ENCODE results near the gene GRIN3A. TPM values are rescaled to one million over a fixed set of nuclear protein-coding genes. Genes with fewer than 3 reads are reported as not detected.
A peak's percentile ranks its signal among the peaks of the same experiment; 100 is the strongest.

The GRIN3A gene
- total and polyA plus RNA-seq, 4 donors, result 0.02 to 0.11 (median 0.07) TPM

DNA sequence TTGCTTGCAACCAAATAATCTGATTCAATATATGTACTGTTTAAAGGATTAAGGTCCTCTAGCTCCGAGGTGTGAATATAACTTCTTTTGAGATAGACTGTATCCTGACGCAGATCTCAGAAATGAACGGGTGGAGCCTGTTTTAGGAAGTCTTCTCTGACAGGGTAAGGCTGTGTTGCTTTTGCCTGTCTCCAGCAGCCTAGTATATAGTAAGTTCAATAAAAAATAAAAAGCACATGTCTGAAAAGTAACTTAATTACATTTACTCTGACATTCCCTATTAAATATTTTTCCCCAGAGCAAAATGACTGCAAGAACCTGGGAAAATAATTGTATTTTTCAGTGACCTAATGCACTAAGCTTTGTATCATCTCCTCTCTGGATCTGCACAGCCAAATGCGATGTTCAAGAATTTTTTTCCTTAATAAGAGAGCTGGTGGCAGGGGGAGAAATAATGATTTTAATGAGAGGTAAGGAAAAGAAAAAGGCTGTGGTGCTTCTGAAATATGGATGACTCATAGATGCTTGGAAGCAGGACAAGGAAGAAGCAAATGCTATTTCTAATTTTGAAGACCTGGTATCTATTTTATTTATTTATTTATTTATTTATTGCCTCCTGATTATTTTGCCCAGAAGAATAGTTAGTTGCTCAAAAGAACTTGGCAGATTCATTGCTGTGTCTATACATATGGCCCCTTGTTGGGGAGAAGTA is 151.0 kb downstream of the GRIN3A start:
- DNase-seq, result no peak
- 88 to 89% methylated on average over 4 of the region's 4 CpGs for WGBS, 2 donors
- Histone ChIP-seq H3K27me3 (ENCODE audit: control insufficient read depth in 3 of 3, insufficient read depth in 3 of 3, low read length in 2 of 3) (no peaks in the 10 kb centered on the region), H3K9ac (ENCODE audit: insufficient read depth in 1 of 2, low read length in 2 of 2) (no peak overlapping the region), H3K36me3 (ENCODE audit: control insufficient read depth in 4 of 4, insufficient read depth in 4 of 4, low read length in 4 of 4) (no peaks in the 10 kb centered on the region), H3K27ac (ENCODE audit: low read depth in 1 of 2, low read length in 1 of 2) (no peak overlapping the region), H3K4me1 (ENCODE audit: control insufficient read depth in 5 of 5, insufficient read depth in 5 of 5, low read length in 5 of 5) (no peaks in the 10 kb centered on the region), H3K4me3 (no peak overlapping the region), H3K9me3 (ENCODE audit: control insufficient read depth in 4 of 4, insufficient read depth in 3 of 4, low read length in 3 of 4) (no peaks in the 10 kb centered on the region)
- ATAC-seq (ENCODE audit: insufficient read depth, low FRiP score), result no peak
- TF ChIP-seq, protein P1, sequence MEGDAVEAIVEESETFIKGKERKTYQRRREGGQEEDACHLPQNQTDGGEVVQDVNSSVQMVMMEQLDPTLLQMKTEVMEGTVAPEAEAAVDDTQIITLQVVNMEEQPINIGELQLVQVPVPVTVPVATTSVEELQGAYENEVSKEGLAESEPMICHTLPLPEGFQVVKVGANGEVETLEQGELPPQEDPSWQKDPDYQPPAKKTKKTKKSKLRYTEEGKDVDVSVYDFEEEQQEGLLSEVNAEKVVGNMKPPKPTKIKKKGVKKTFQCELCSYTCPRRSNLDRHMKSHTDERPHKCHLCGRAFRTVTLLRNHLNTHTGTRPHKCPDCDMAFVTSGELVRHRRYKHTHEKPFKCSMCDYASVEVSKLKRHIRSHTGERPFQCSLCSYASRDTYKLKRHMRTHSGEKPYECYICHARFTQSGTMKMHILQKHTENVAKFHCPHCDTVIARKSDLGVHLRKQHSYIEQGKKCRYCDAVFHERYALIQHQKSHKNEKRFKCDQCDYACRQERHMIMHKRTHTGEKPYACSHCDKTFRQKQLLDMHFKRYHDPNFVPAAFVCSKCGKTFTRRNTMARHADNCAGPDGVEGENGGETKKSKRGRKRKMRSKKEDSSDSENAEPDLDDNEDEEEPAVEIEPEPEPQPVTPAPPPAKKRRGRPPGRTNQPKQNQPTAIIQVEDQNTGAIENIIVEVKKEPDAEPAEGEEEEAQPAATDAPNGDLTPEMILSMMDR (IDR thresholded peaks at IDR 0.05; ENCODE audit: control extremely low read depth, extremely low read depth), result no peak

DNA sequence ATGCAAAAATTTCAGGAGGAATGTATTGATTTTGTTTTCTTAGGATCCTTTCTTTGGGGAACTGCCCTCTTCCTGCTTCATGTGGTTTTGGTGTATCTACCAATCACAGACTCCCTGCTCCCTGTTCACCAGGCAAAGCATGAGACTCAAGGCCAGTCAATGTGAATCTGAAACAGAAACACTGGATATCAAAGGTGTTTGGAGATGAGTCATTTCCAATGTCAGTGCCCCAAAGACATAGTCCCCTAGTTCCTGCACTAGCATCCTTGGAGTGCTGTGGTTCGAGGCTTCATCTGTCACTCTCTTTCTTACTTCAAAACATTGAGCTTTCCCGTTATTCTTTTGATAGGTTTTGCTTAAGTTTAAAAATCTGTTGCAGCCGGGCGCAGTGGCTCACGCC is 151.8 kb downstream of the GRIN3A start:
- Histone ChIP-seq H3K27me3 (ENCODE audit: control insufficient read depth in 3 of 3, insufficient read depth in 3 of 3, low read length in 2 of 3) (no peaks in the 10 kb centered on the region), H3K4me3 (no peak overlapping the region), H3K4me1 (ENCODE audit: control insufficient read depth in 5 of 5, insufficient read depth in 5 of 5, low read length in 5 of 5) (no peaks in the 10 kb centered on the region), H3K9ac (ENCODE audit: insufficient read depth in 1 of 2, low read length in 2 of 2) (no peak overlapping the region), H3K27ac (ENCODE audit: low read depth in 1 of 2, low read length in 1 of 2) (no peak overlapping the region), H3K36me3 (ENCODE audit: control insufficient read depth in 4 of 4, insufficient read depth in 4 of 4, low read length in 4 of 4) (no peaks in the 10 kb centered on the region), H3K9me3 (ENCODE audit: control insufficient read depth in 4 of 4, insufficient read depth in 3 of 4, low read length in 3 of 4) (peaks cover 0 to 3% (median 0%) of the 10 kb centered on the region in 4 donors)
- 85 to 91% methylated on average over 5 of the region's 5 CpGs for WGBS, 2 donors
- TF ChIP-seq, protein P1 (IDR thresholded peaks at IDR 0.05; ENCODE audit: control extremely low read depth, extremely low read depth), result no peak
- ATAC-seq (ENCODE audit: insufficient read depth, low FRiP score), result no peak
- DNase-seq, result no peak

DNA sequence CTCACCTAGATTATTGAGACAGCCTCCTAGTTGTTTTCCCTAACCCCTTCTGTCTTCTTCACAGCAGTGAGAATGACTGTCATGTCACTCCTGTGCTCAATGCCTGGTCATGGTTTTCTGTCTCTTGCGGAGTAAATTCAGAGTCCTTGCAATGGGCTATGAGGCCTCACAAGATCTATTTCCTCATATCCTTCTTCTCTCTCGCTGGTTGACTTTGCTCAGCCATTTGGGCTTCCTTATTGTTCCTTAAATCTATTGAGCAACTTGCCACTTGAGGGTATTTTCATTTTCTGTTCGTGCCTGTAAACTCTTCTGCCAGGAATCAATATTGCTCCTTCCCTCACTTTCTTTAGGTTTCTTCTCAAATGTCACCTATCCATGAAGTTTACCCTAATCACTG is 152.7 kb downstream of the GRIN3A start:
- Histone ChIP-seq H3K36me3 (ENCODE audit: control insufficient read depth in 4 of 4, insufficient read depth in 4 of 4, low read length in 4 of 4) (no peaks in the 10 kb centered on the region), H3K9ac (ENCODE audit: insufficient read depth in 1 of 2, low read length in 2 of 2) (no peak overlapping the region), H3K27me3 (ENCODE audit: control insufficient read depth in 3 of 3, insufficient read depth in 3 of 3, low read length in 2 of 3) (no peaks in the 10 kb centered on the region), H3K4me1 (ENCODE audit: control insufficient read depth in 5 of 5, insufficient read depth in 5 of 5, low read length in 5 of 5) (no peaks in the 10 kb centered on the region), H3K9me3 (ENCODE audit: control insufficient read depth in 4 of 4, insufficient read depth in 3 of 4, low read length in 3 of 4) (peaks cover 0 to 3% (median 0%) of the 10 kb centered on the region in 4 donors), H3K27ac (ENCODE audit: low read depth in 1 of 2, low read length in 1 of 2) (no peak overlapping the region), H3K4me3 (no peak overlapping the region)
- TF ChIP-seq, protein P1 (IDR thresholded peaks at IDR 0.05; ENCODE audit: control extremely low read depth, extremely low read depth), result no peak
- ATAC-seq (ENCODE audit: insufficient read depth, low FRiP score) (peak; percentile 41), DNase-seq (no peak)
- WGBS, 2 donors, result 17 to 36% methylated on average over 3 of the region's 3 CpGs

DNA sequence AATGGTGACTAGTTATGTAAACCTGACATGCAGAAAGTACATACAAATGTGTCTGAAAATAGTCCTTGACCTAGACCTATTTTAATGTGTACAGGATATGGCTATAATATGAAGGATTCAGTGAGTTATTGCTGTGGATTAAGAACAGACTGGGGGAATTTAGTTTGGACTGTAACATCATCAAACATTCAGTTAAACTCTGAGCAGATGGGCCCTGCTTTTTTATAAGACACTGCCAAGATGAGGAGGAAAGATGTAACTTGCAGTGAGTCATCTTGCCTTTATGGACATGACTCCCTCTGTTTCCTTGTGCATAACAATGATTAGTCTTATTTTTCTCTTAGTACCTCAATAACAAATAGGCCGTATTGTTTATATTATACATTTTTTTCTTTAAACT is 155.9 kb downstream of the GRIN3A start:
- DNase-seq, result no peak
- 69 to 70% methylated on average over 1 of the region's 1 CpG for WGBS, 2 donors

More for the DNA sequence above, 155.9 kb downstream of the GRIN3A start:
- no peak overlapping the region for H3K4me3 ChIP-seq
- H3K36me3 ChIP-seq (ENCODE audit: control insufficient read depth in 4 of 4, insufficient read depth in 4 of 4, low read length in 4 of 4), result no peaks in the 10 kb centered on the region
- TF ChIP-seq, protein P1 (IDR thresholded peaks at IDR 0.05; ENCODE audit: control extremely low read depth, extremely low read depth), result no peak
- no peak overlapping the region for H3K27ac ChIP-seq (ENCODE audit: low read depth in 1 of 2, low read length in 1 of 2)
- no peaks in the 10 kb centered on the region for H3K4me1 ChIP-seq (ENCODE audit: control insufficient read depth in 5 of 5, insufficient read depth in 5 of 5, low read length in 5 of 5)
- H3K9ac ChIP-seq (ENCODE audit: insufficient read depth in 1 of 2, low read length in 2 of 2), result no peak overlapping the region
- H3K9me3 ChIP-seq (ENCODE audit: control insufficient read depth in 4 of 4, insufficient read depth in 3 of 4, low read length in 3 of 4), result peaks cover 0 to 3% (median 0%) of the 10 kb centered on the region in 4 donors
- no peaks in the 10 kb centered on the region for H3K27me3 ChIP-seq (ENCODE audit: control insufficient read depth in 3 of 3, insufficient read depth in 3 of 3, low read length in 2 of 3)
- no peak for ATAC-seq (ENCODE audit: insufficient read depth, low FRiP score)

Data from lung (tissue), 12 donors.